H1 (cell line): ENCODE data around the gene IKZF3. TPM values are rescaled to one million over a fixed set of nuclear protein-coding genes. Genes with fewer than 3 reads are reported as not detected.

Experiments used
- BCL11A ChIP-seq, 2 experiments: IDR thresholded peaks; one replicate each; pipeline ENCODE4 v1.6.1; 2011; ENCODE audit warnings: low read depth in 2 of 2, low read length in 2 of 2, mild to moderate bottlenecking in 2 of 2
- CTBP2 ChIP-seq: IDR thresholded peaks from 2 replicates; pipeline ENCODE4 v1.7.0; 2011; ENCODE audit warnings: borderline replicate concordance, mild to moderate bottlenecking, moderate library complexity, mixed read lengths, low read length; ENCODE audit not compliant: insufficient read depth, insufficient read length
- GTF2F1 ChIP-seq: IDR thresholded peaks from 2 replicates; pipeline ENCODE4 v1.6.1; 2012; ENCODE audit warnings: low read depth, low read length, improper control_type of control experiment, borderline replicate concordance
- JUN ChIP-seq: IDR thresholded peaks from 2 replicates; pipeline ENCODE4 v1.6.1; 2011; ENCODE audit warnings: low read depth, mild to moderate bottlenecking, improper control_type of control experiment, low read length
- polyA plus RNA-seq, 7 experiments: library from polyadenylated mRNA; depleted of rRNA in 3 of 7; stranded (reverse) in 5 of 7; unstranded in 2 of 7; fragments of >200 nt in 5 of 7; fragments of 200-250 nt in 2 of 7; gene quantifications; 1 replicate in 5 of 7; 2 replicates in 1 of 7; 4 replicates in 1 of 7; pipeline versions ENCODE4 v1.2.1 to v1.2.3, GENCODE V29; 2011 to 2013; ENCODE audit warnings: missing spikeins in 2 of 7, mixed read lengths in 2 of 7
- total RNA-seq: library from RNA; stranded (reverse); fragmentation: NEBNext Ultra II Directional; extraction: Animal tissue kit (Norgen Biotek cat#: 25700); gene quantifications from 2 replicates; pipeline ENCODE4 v1.2.1, GENCODE V29; 2021

IKZF3 gene
- total and polyA plus RNA-seq, 2 of the 8 experiments (the other 6 are each of a cell fraction or from before 2014, with no cell fraction given) = 0.23 to 0.56 TPM

DNA sequence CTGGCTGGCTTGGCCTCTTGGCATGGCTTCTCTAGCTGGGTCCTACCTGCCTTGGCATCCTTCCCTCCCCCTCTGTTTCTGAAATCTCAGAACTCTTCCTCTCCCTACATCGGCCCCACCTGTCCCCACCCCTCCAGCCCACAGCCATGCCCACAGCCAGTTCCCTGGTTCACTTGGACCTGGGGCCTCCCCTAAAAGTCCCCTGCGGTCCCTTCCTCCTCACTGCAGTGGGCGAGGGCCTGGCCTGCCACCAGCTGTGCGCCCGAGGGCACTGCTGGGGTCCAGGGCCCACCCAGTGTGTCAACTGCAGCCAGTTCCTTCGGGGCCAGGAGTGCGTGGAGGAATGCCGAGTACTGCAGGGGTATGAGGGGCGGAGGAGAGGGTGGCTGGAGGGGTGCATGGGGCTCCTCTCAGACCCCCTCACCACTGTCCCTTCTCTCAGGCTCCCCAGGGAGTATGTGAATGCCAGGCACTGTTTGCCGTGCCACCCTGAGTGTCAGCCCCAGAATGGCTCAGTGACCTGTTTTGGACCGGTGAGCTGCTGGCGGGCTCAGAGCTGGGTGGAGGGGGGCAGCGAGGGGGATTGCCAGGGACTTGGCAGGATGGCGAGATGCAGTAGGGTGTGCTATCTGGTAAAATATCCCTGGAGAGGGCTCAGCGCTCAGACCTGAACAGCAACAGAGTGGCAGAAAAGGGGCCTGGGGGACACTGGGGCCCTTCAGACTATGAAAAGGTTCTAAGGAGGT lies 147.9 kb downstream of the IKZF3 start (continued):
- no peak for TF ChIP-seq CTBP2
- TF ChIP-seq GTF2F1 = no peak
- no peak for TF ChIP-seq BCL11A (IDR thresholded peaks at IDR 0.05; ENCODE audit: low read depth in 2 of 2, low read length in 2 of 2)
- no peak for TF ChIP-seq JUN
